ENCODE data around the gene TEX54. TPM values are rescaled to one million over a fixed set of nuclear protein-coding genes. Genes with fewer than 3 reads are reported as not detected.

The TEX54 gene
- total and polyA plus RNA-seq, 2 of the 13 experiments (the other 11 are each of a cell fraction or from before 2014, with no cell fraction given) = not detected

DNA sequence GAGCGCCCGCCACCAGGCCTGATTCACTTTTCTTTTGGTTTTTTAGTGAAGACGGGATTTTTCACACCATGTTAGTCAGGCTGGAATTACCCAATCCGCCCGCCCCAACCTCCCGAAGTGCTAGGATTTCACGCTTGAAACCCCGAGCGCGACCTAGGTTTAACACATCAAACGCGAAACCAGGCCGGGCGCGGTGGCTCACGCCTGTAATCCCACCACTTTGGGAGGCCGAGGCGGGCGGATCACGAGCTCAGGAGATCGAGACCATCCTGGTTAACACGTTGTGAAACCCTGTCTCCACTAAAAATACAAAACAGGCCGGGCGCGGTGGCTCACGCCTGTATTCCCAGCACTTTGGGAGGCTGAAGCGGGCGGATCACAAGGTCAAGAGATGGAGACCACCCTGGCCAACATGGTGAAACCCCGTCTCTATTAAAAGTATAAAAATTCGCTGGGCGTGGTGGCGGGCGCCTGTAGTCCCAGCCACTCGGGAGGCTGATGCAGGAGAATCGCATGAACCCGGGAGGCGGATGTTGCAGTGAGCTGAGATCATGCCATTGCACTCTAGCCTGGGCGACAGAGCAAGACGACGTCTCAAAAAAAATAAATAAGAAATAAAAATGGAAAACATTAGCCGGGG is 8.2 kb upstream of the TEX54 start (continued):
- TF ChIP-seq, protein P1, sequence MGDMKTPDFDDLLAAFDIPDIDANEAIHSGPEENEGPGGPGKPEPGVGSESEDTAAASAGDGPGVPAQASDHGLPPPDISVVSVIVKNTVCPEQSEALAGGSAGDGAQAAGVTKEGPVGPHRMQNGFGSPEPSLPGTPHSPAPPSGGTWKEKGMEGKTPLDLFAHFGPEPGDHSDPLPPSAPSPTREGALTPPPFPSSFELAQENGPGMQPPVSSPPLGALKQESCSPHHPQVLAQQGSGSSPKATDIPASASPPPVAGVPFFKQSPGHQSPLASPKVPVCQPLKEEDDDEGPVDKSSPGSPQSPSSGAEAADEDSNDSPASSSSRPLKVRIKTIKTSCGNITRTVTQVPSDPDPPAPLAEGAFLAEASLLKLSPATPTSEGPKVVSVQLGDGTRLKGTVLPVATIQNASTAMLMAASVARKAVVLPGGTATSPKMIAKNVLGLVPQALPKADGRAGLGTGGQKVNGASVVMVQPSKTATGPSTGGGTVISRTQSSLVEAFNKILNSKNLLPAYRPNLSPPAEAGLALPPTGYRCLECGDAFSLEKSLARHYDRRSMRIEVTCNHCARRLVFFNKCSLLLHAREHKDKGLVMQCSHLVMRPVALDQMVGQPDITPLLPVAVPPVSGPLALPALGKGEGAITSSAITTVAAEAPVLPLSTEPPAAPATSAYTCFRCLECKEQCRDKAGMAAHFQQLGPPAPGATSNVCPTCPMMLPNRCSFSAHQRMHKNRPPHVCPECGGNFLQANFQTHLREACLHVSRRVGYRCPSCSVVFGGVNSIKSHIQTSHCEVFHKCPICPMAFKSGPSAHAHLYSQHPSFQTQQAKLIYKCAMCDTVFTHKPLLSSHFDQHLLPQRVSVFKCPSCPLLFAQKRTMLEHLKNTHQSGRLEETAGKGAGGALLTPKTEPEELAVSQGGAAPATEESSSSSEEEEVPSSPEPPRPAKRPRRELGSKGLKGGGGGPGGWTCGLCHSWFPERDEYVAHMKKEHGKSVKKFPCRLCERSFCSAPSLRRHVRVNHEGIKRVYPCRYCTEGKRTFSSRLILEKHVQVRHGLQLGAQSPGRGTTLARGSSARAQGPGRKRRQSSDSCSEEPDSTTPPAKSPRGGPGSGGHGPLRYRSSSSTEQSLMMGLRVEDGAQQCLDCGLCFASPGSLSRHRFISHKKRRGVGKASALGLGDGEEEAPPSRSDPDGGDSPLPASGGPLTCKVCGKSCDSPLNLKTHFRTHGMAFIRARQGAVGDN (CRISPR knock-in tag; IDR thresholded peaks at IDR 0.05) = peak; percentile 72
- TF ChIP-seq ZNF263 (CRISPR knock-in tag; IDR thresholded peaks at IDR 0.05) (0 out of 2 replicates have a peak, but pooled peaks have one; percentile 18), GFI1 (CRISPR knock-in tag; IDR thresholded peaks at IDR 0.05; ENCODE audit: borderline replicate concordance) (0 out of 2 replicates have a peak, but pooled peaks have one; percentile 9), ZNF558 (CRISPR knock-in tag; IDR thresholded peaks at IDR 0.05; ENCODE audit: borderline replicate concordance) (0 out of 2 replicates have a peak, but pooled peaks have one; percentile 43), ZFP91 (CRISPR knock-in tag; IDR thresholded peaks at IDR 0.05; ENCODE audit: borderline replicate concordance) (0 out of 2 replicates have a peak, but pooled peaks have one; percentile 5), HDAC1 (CRISPR knock-in tag; IDR thresholded peaks at IDR 0.05) (peak; percentile 44; the same call in 1 of the 2 replicates), ZFX (CRISPR knock-in tag; IDR thresholded peaks at IDR 0.05; ENCODE audit: low read depth) (peak; percentile 40; the same call in 1 of the 2 replicates), SP4 (CRISPR knock-in tag; IDR thresholded peaks at IDR 0.05) (peak; percentile 31; the same call in 1 of the 2 replicates), PLSCR1 (CRISPR knock-in tag; IDR thresholded peaks at IDR 0.05; ENCODE audit: borderline replicate concordance) (0 out of 2 replicates have a peak, but pooled peaks have one; percentile 66), ZSCAN29 (CRISPR knock-in tag; conservative IDR thresholded peaks at IDR 0.05) (0 out of 2 replicates have a peak, but pooled peaks have one; percentile 1), GLI4 (CRISPR knock-in tag; IDR thresholded peaks at IDR 0.05; ENCODE audit: borderline replicate concordance) (0 out of 2 replicates have a peak, but pooled peaks have one; percentile 26), SALL1 (CRISPR knock-in tag; IDR thresholded peaks at IDR 0.05) (peak; percentile 8; the same call in 1 of the 2 replicates), CEBPB (IDR thresholded peaks at IDR 0.05; ENCODE audit: borderline replicate concordance, low read depth, low read length) (peak; percentile 60; the same call in 1 of the 2 replicates), ARNTL (CRISPR knock-in tag; IDR thresholded peaks at IDR 0.05) (0 out of 2 replicates have a peak, but pooled peaks have one; percentile 0)
- TF ChIP-seq, protein P2, sequence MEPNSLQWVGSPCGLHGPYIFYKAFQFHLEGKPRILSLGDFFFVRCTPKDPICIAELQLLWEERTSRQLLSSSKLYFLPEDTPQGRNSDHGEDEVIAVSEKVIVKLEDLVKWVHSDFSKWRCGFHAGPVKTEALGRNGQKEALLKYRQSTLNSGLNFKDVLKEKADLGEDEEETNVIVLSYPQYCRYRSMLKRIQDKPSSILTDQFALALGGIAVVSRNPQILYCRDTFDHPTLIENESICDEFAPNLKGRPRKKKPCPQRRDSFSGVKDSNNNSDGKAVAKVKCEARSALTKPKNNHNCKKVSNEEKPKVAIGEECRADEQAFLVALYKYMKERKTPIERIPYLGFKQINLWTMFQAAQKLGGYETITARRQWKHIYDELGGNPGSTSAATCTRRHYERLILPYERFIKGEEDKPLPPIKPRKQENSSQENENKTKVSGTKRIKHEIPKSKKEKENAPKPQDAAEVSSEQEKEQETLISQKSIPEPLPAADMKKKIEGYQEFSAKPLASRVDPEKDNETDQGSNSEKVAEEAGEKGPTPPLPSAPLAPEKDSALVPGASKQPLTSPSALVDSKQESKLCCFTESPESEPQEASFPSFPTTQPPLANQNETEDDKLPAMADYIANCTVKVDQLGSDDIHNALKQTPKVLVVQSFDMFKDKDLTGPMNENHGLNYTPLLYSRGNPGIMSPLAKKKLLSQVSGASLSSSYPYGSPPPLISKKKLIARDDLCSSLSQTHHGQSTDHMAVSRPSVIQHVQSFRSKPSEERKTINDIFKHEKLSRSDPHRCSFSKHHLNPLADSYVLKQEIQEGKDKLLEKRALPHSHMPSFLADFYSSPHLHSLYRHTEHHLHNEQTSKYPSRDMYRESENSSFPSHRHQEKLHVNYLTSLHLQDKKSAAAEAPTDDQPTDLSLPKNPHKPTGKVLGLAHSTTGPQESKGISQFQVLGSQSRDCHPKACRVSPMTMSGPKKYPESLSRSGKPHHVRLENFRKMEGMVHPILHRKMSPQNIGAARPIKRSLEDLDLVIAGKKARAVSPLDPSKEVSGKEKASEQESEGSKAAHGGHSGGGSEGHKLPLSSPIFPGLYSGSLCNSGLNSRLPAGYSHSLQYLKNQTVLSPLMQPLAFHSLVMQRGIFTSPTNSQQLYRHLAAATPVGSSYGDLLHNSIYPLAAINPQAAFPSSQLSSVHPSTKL (CRISPR knock-in tag; IDR thresholded peaks at IDR 0.05) = 0 out of 2 replicates have a peak, but pooled peaks have one; percentile 1
